WERI-Rb-1 (cell line): ENCODE measurements around the gene HBE1.

Experiments
- DNase-seq: peaks from one replicate; pipeline ENCODE4 v3.0.0-alpha.2; 2020
- H3K27ac ChIP-seq: fragments of 250-450 bp; sonication (Bioruptor Pico); 2 replicates; pipeline ENCODE4 v1.5.1; 2020; ENCODE audit warnings: mild to moderate bottlenecking, moderate library complexity
- H3K27me3 ChIP-seq: fragments of 250-450 bp; sonication (Bioruptor Pico); 2 replicates; pipeline ENCODE4 v1.5.1; 2021; ENCODE audit warnings: mild to moderate bottlenecking, low read depth, moderate library complexity; ENCODE audit not compliant: insufficient read depth, severe bottlenecking
- H3K36me3 ChIP-seq: fragments of 250-450 bp; sonication (Bioruptor Pico); 2 replicates; pipeline ENCODE4 v1.5.1; 2020; ENCODE audit warnings: mild to moderate bottlenecking, moderate library complexity
- H3K4me3 ChIP-seq: 2 replicates; pipeline ENCODE4 v1.5.1; 2011; ENCODE audit warnings: low read depth, mild to moderate bottlenecking, control low read depth, low read length
- H3K9me3 ChIP-seq: fragments of 250-450 bp; sonication (Bioruptor Pico); 2 replicates; pipeline ENCODE4 v1.5.1; 2021; ENCODE audit warnings: mild to moderate bottlenecking, moderate library complexity; ENCODE audit not compliant: severe bottlenecking
- TF ChIP-seq, protein P1 (sequence below): IDR thresholded peaks from 2 replicates; pipeline ENCODE4 v1.5.1; 2011; ENCODE audit warnings: low read depth, mild to moderate bottlenecking, control low read depth, inconsistent platforms, low read length

Gene HBE1

DNA sequence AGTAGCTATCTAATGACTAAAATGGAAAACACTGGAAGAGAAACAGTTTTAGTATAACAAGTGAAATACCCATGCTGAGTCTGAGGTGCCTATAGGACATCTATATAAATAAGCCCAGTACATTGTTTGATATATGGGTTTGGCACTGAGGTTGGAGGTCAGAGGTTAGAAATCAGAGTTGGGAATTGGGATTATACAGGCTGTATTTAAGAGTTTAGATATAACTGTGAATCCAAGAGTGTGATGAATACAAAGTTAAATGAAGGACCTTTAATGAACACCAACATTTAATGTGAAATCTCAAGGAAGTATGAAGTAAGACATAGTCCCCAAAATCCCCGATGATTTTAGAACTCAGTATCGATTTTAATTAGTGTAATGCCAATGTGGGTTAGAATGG lies 32.3 kb downstream of the HBE1 start:
- Histone ChIP-seq H3K27ac (no peak overlapping the region), H3K36me3 (no peaks in the 10 kb centered on the region), H3K9me3 (no peaks in the 10 kb centered on the region), H3K27me3 (peaks cover 50% of the 10 kb centered on the region), H3K4me3 (no peak overlapping the region)
- no peak for DNase-seq
- TF ChIP-seq, protein P1, sequence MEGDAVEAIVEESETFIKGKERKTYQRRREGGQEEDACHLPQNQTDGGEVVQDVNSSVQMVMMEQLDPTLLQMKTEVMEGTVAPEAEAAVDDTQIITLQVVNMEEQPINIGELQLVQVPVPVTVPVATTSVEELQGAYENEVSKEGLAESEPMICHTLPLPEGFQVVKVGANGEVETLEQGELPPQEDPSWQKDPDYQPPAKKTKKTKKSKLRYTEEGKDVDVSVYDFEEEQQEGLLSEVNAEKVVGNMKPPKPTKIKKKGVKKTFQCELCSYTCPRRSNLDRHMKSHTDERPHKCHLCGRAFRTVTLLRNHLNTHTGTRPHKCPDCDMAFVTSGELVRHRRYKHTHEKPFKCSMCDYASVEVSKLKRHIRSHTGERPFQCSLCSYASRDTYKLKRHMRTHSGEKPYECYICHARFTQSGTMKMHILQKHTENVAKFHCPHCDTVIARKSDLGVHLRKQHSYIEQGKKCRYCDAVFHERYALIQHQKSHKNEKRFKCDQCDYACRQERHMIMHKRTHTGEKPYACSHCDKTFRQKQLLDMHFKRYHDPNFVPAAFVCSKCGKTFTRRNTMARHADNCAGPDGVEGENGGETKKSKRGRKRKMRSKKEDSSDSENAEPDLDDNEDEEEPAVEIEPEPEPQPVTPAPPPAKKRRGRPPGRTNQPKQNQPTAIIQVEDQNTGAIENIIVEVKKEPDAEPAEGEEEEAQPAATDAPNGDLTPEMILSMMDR: no peak

DNA sequence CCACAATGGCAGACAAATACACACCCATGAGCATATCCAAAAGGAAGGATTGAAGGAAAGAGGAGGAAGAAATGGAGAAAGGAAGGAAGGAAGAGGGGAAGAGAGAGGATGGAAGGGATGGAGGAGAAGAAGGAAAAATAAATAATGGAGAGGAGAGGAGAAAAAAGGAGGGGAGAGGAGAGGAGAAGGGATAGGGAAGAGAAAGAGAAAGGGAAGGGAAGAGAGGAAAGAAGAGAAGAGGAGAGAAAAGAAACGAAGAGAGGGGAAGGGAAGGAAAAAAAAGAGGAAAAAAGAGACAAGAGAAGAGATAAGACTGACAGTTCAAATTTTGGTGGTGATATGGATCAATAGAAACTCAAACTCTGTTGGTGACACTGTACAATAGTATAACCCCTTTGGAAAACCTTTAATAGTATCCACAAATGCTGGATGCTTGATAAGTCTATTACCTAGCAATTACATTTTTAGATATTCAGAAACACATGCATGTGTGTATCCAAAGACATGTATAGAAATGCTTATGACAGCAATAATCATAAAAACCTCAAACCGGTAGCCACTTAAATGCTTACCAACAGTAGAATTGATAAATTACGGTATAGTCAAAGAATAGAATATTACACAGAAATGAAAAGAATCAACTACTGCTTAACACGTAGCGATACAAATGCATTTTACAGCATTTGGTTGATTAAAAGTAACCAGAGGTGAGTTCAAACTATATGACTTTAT lies 34.2 kb downstream of the HBE1 start:
- Histone ChIP-seq H3K27me3 (peaks cover 48% of the 10 kb centered on the region), H3K4me3 (no peak overlapping the region), H3K9me3 (no peaks in the 10 kb centered on the region), H3K27ac (no peak overlapping the region), H3K36me3 (no peaks in the 10 kb centered on the region)
- TF ChIP-seq, protein P1: no peak
- DNase-seq: no peak

DNA sequence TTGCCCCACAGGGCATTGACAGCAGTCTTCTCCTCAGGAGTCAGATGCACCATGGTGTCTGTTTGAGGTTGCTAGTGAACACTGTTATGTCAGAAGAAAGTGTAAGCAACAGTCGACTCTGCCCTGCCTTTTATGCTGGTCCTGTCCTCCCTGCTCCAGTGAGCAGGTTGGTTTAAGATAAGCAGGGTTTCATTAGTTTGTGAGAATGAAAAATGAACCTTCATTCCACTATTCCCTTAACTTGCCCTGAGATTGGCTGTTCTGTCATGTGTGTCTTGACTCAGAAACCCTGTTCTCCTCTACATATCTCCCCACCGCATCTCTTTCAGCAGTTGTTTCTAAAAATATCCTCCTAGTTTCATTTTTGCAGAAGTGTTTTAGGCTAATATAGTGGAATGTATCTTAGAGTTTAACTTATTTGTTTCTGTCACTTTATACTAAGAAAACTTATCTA lies 35.3 kb downstream of the HBE1 start, which contains the start of gene HBD:
TSS of gene HBD (minus strand) at position 103 of the 454 bp plus-strand sequence. CDS start at position 53, 50 bp downstream.
- H3K9me3 ChIP-seq: no peaks in the 10 kb centered on the region
- H3K27ac ChIP-seq: no peak within 1 kb of the TSS
- H3K36me3 ChIP-seq: no peaks in the 10 kb centered on the region
- no peak for DNase-seq
- H3K27me3 ChIP-seq: peaks cover 52% of the 10 kb centered on the region
- TF ChIP-seq, protein P1: no peak
- H3K4me3 ChIP-seq: no peak within 1 kb of the TSS

DNA sequence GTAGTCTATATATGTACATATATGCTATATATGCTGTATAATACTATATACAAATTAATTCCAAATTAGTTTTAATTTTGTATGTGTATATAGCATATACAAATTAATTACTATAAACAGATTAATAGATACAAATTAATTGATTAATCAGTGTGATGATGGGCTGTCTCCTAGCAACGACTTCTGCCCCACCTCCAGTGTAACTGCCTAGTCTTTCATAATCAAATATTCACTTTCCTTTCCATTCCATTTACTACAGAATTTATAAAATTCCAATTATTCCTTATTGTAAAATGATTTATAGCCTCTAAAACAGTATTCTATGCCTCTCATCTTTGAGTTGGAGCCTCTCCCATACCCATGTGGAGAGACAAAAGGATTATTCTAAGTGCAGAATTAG lies 36.4 kb downstream of the HBE1 start:
- no peak for DNase-seq
- Histone ChIP-seq H3K4me3 (no peak overlapping the region), H3K9me3 (no peaks in the 10 kb centered on the region), H3K27ac (no peak overlapping the region), H3K27me3 (peaks cover 48% of the 10 kb centered on the region), H3K36me3 (no peaks in the 10 kb centered on the region)
- TF ChIP-seq, protein P1: no peak

DNA sequence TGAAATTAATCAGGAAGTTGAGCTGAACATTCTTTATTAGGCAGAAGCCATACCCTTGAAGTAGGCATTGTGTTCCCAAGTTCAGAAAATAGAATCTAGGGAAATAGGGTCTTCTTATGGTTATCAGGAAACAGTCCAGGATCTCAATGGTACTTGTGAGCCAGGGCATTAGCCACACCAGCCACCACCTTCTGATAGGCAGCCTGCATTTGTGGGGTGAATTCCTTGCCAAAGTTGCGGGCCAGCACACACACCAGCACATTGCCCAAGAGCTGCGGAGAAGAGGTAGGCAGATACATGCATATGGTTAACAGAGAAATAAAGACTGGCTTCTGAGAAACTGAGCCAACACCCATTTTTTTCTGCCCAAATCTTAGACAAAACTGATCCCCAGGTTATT lies 36.9 kb downstream of the HBE1 start:
- Histone ChIP-seq H3K4me3 (no peak overlapping the region), H3K27ac (no peak overlapping the region), H3K27me3 (peaks cover 52% of the 10 kb centered on the region), H3K36me3 (no peaks in the 10 kb centered on the region), H3K9me3 (no peaks in the 10 kb centered on the region)
- TF ChIP-seq, protein P1: no peak
- no peak for DNase-seq

DNA sequence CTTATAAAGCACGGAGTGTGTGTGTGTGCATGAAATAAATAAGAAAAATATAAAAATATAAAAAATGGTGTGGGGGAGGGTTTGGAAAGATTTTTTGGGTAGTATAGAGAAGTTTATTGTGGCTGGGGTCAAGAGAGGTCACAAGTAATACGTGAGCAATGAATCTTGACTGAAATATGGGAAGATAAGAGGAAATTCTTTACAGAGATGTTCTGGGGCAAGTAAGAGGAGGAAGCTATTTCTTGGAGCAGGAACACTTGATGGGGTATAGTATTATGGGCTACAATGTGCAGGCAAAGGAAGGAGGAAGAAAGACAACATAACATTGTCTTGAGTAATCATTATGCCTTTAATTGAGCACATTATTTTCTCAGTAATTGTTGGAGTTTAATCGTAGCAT lies 37.6 kb downstream of the HBE1 start:
- H3K27ac ChIP-seq: no peak overlapping the region
- no peak for DNase-seq
- TF ChIP-seq, protein P1: no peak
- peaks cover 55% of the 10 kb centered on the region for H3K27me3 ChIP-seq
- H3K36me3 ChIP-seq: no peaks in the 10 kb centered on the region
- no peaks in the 10 kb centered on the region for H3K9me3 ChIP-seq
- no peak overlapping the region for H3K4me3 ChIP-seq
